ENCODE data around the gene CCDC150. TPM values are rescaled to one million over a fixed set of nuclear protein-coding genes. Genes with fewer than 3 reads are reported as not detected.

The CCDC150 gene
- total RNA-seq, 3 donors from 2014 or later: 2.1 to 5.3 (median 3.1) TPM

GRCh38 chr2:196610796-196611195, 28.7 kb upstream of the CCDC150 start:
- Histone ChIP-seq H3K4me1 (ENCODE audit: low read depth) (no peaks in the 10 kb centered on the region), H3K9me3 (no peaks in the 10 kb centered on the region), H3K36me3 (ENCODE audit: low read depth) (no peaks in the 10 kb centered on the region), H3K4me3 (no peak overlapping the region)
- no peak for ATAC-seq
- no peak for DNase-seq
- intact Hi-C loops (cut with DNase I, micrococcal nuclease): no loop called here
- TF ChIP-seq CTCF (IDR thresholded peaks at IDR 0.05): no peak

DNA sequence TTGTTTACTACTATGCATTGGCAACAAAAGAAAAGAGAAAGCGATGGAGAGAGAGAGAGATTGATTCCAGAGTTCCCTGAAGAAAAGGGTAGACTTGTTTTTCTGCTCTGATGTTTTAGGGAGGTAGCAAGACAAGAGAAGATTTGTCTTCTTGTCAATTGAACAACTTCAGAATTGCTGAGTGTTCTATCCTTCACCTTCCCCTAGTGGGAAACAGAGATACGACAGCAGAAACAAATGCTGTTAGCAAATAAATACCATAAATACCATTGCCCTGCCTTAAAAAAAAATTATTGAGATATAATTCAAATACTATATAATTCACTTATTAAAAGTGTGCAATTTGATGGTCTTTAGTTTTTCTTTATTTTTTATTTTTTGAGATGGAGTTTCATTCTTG, 26.2 kb upstream of the CCDC150 start:
- H3K9me3 ChIP-seq: no peaks in the 10 kb centered on the region
- intact Hi-C loops (cut with DNase I, micrococcal nuclease): no loop called here
- H3K36me3 ChIP-seq (ENCODE audit: low read depth): no peaks in the 10 kb centered on the region
- H3K4me3 ChIP-seq: no peak overlapping the region
- no peak for TF ChIP-seq CTCF (IDR thresholded peaks at IDR 0.05)
- H3K4me1 ChIP-seq (ENCODE audit: low read depth): no peaks in the 10 kb centered on the region
- ATAC-seq (no peak), DNase-seq (no peak)

DNA sequence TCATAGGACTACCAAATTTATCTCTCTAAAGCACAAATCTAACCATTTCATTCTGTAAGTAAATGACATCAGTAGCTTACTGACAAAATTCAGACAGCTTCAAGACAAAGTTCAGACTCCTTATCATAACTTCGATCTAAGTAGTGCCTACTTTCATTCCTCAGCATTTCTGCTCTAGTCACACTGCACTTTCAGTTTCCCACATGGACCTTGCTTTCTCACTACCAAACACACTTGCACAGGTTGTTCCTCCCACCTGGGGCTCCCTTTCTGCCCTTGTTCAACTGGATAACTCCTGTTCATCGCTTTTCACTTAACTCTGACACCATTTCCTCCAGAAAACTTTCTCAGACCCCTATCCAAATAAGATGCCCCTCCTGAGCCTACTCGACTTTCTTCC, 22.1 kb upstream of the CCDC150 start:
- no peaks in the 10 kb centered on the region for H3K36me3 ChIP-seq (ENCODE audit: low read depth)
- no peak for DNase-seq
- no peak for ATAC-seq
- TF ChIP-seq CTCF (IDR thresholded peaks at IDR 0.05): no peak
- no peaks in the 10 kb centered on the region for H3K9me3 ChIP-seq
- H3K4me1 ChIP-seq (ENCODE audit: low read depth): no peaks in the 10 kb centered on the region
- H3K4me3 ChIP-seq: no peak overlapping the region
- intact Hi-C loops (cut with DNase I, micrococcal nuclease): no loop called here

GRCh38 chr2:196618661-196619060, 20.9 kb upstream of the CCDC150 start:
- Histone ChIP-seq H3K4me1 (ENCODE audit: low read depth) (no peaks in the 10 kb centered on the region), H3K4me3 (no peak overlapping the region), H3K36me3 (ENCODE audit: low read depth) (no peaks in the 10 kb centered on the region), H3K9me3 (no peaks in the 10 kb centered on the region)
- ATAC-seq (no peak), DNase-seq (no peak)
- intact Hi-C loops (cut with DNase I, micrococcal nuclease): no loop called here
- no peak for TF ChIP-seq CTCF (IDR thresholded peaks at IDR 0.05)

GRCh38 chr2:196630531-196630930, 9.0 kb upstream of the CCDC150 start:
- no peak for TF ChIP-seq CTCF (IDR thresholded peaks at IDR 0.05)
- Histone ChIP-seq H3K36me3 (ENCODE audit: low read depth) (no peaks in the 10 kb centered on the region), H3K9me3 (peaks cover 6% of the 10 kb centered on the region), H3K4me3 (no peak overlapping the region), H3K4me1 (ENCODE audit: low read depth) (no peaks in the 10 kb centered on the region)
- intact Hi-C loops (cut with DNase I, micrococcal nuclease): no loop called here
- ATAC-seq (no peak), DNase-seq (no peak)

- intact Hi-C loops (cut with DNase I, micrococcal nuclease): no loop called here
- H3K4me1 ChIP-seq (ENCODE audit: low read depth): peaks cover 4% of the 10 kb centered on the region
- no peak overlapping the region for H3K4me3 ChIP-seq
- H3K36me3 ChIP-seq (ENCODE audit: low read depth): no peaks in the 10 kb centered on the region
- peaks cover 6% of the 10 kb centered on the region for H3K9me3 ChIP-seq
- TF ChIP-seq CTCF (IDR thresholded peaks at IDR 0.05): no peak
- ATAC-seq (no peak), DNase-seq (no peak)
These were observed 4.4 kb upstream of the CCDC150 start for GRCh38 chr2:196635156-196635555.
